Keratinocyte (primary cell): ENCODE data around the gene SKIC3.

Experiments
- CTCF ChIP-seq, 3 experiments: IDR thresholded peaks in 1 of 3; conservative IDR thresholded peaks in 1 of 3; optimal IDR thresholded peaks in 1 of 3; 2 replicates in 2 of 3; 3 replicates in 1 of 3; pipeline versions ENCODE3 to v1.5.1; 2011; ENCODE audit warnings: low read length in 3 of 3, mild to moderate bottlenecking in 3 of 3, moderate library complexity in 2 of 3, control low read depth in 1 of 3, inconsistent platforms in 1 of 3; ENCODE audit not compliant: insufficient read depth in 2 of 3; ENCODE audit errors: extremely low read depth in 1 of 3
- EZH2 ChIP-seq: IDR thresholded peaks from one replicate; pipeline ENCODE4 v1.6.1; 2012; ENCODE audit warnings: inconsistent platforms, mild to moderate bottlenecking, low read length, moderate library complexity

DNA sequence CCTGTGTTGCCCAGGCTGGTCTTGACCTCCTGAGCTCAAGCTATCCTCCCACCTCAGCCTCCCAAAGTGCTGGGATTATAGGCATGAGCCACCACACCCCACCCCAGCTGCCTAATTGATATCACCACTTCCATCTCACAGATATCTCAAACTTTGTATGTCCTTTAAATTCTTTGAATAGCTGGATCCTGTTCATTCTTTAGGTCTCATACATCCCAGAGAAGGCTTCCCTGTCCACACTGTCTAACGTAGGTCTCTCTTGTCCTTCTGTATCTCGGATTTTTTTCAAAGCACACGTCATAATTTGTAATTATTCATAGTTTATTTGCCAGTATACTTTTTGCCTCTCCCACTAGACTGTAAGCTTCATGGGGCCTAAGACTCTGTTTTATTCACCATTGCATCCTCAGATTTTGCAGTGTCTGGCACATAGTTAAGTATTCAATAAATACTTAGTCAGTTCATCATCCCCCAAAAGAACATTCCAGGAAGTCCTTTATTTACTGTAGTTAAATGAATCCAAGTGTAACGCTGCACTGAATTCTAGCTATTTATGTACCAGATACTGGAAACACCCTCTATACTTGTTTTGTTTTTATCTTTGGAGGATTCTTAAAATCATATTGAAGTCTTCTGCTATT, 10.6 kb upstream of the SKIC3 start:
- no peak for TF ChIP-seq EZH2
- no peak for TF ChIP-seq CTCF (optimal IDR thresholded peaks at IDR 0.05 in 1 of 3, IDR thresholded peaks at IDR 0.05 in 1 of 3, conservative IDR thresholded peaks at IDR 0.05 in 1 of 3; ENCODE audit: extremely low read depth in 1 of 3, insufficient read depth in 2 of 3, low read length in 3 of 3)
